CD14-positive monocyte (primary cell): Measurements from ENCODE around the gene HECTD4. TPM values are rescaled to one million over a fixed set of nuclear protein-coding genes. Genes with fewer than 3 reads are reported as not detected.
"Not testable (repeated sequence)": the region's sequence is repeated elsewhere in the genome, so short reads cannot be mapped to it uniquely, and the experiment has no call there.

Source experiments
- DNase-seq, 3 donors: peaks; one replicate each; pipeline ENCODE4 v3.0.0-alpha.2; 2011 to 2022
- H2AFZ ChIP-seq: 2 replicates; pipeline ENCODE4 v1.6.0; 2012; ENCODE audit warnings: mild to moderate bottlenecking, low read depth, low read length, inconsistent platforms; ENCODE audit not compliant: insufficient read depth, poor library complexity, severe bottlenecking
- H3K27ac ChIP-seq, 2 donors: 1 replicate in 1 of 2; 2 replicates in 1 of 2; pipeline ENCODE4 v1.5.1; 2012 to 2013; ENCODE audit warnings: low read length in 2 of 2, control low read depth in 1 of 2, inconsistent platforms in 1 of 2, low read depth in 1 of 2, mild to moderate bottlenecking in 1 of 2
- H3K27me3 ChIP-seq, 2 donors: one replicate each; pipeline versions ENCODE4 v1.6.0 to v1.6.1; 2011 to 2013; ENCODE audit warnings: low read length in 2 of 2; ENCODE audit not compliant: control insufficient read depth in 2 of 2, insufficient read depth in 2 of 2
- H3K36me3 ChIP-seq, 2 donors: replicated peaks in 1 of 2; 1 replicate in 1 of 2; 2 replicates in 1 of 2; pipeline versions ENCODE4 v1.5.1 to v1.6.1; 2012 to 2013; ENCODE audit warnings: low read length in 2 of 2, control low read depth in 1 of 2, inconsistent platforms in 1 of 2, mild to moderate bottlenecking in 1 of 2; ENCODE audit not compliant: insufficient read depth in 2 of 2, control insufficient read depth in 1 of 2
- H3K4me1 ChIP-seq, 2 donors: 1 replicate in 1 of 2; 2 replicates in 1 of 2; pipeline versions ENCODE4 v1.5.1 to v1.6.1; 2012 to 2013; ENCODE audit warnings: low read length in 2 of 2, control low read depth in 1 of 2, inconsistent platforms in 1 of 2, mild to moderate bottlenecking in 1 of 2, moderate library complexity in 1 of 2; ENCODE audit not compliant: insufficient read depth in 2 of 2, control insufficient read depth in 1 of 2
- H3K4me2 ChIP-seq: replicated peaks from 2 replicates; pipeline ENCODE3; 2012; ENCODE audit warnings: low read length, moderate library complexity, mild to moderate bottlenecking; ENCODE audit not compliant: poor library complexity, severe bottlenecking; ENCODE audit errors: extremely low read depth
- H3K4me3 ChIP-seq, 3 experiments: fragments of 200-600 bp in 1 of 3; sonication (generic) in 1 of 3; replicated peaks in 1 of 3; 1 replicate in 2 of 3; 2 replicates in 1 of 3; pipeline ENCODE4 v1.5.1; 2011 to 2013; ENCODE audit warnings: low read length in 3 of 3, mild to moderate bottlenecking in 3 of 3, control low read depth in 2 of 3, low read depth in 2 of 3, inconsistent platforms in 1 of 3, moderate library complexity in 1 of 3
- H3K79me2 ChIP-seq: 2 replicates; pipeline ENCODE4 v1.6.0; 2012; ENCODE audit warnings: mild to moderate bottlenecking, control low read depth, inconsistent platforms, low read length, moderate library complexity; ENCODE audit not compliant: insufficient read depth
- H3K9ac ChIP-seq: 2 replicates; pipeline ENCODE4 v1.6.0; 2017; ENCODE audit warnings: low read length, mild to moderate bottlenecking; ENCODE audit not compliant: insufficient read depth, poor library complexity, severe bottlenecking
- H3K9me3 ChIP-seq, 2 donors: replicated peaks in 1 of 2; 1 replicate in 1 of 2; 2 replicates in 1 of 2; pipeline versions ENCODE4 v1.5.1 to v1.6.1; 2012 to 2013; ENCODE audit warnings: low read length in 2 of 2, control low read depth in 1 of 2; ENCODE audit not compliant: control insufficient read depth in 1 of 2, insufficient read depth in 1 of 2
- H4K20me1 ChIP-seq: 2 replicates; pipeline ENCODE4 v1.6.0; 2012; ENCODE audit warnings: mild to moderate bottlenecking, low read length, control low read depth, moderate library complexity; ENCODE audit not compliant: insufficient read depth
- H3K27ac Mint-ChIP-seq, 7 donors: one replicate each; pipeline ENCODE4 v1.8.0; 2020; ENCODE audit warnings: mild to moderate bottlenecking in 7 of 7, mixed read lengths in 7 of 7, moderate library complexity in 6 of 7, inconsistent platforms in 2 of 7
- H3K27me3 Mint-ChIP-seq, 3 donors: one replicate each; pipeline ENCODE4 v1.8.0; 2021 to 2022; ENCODE audit warnings: low read depth in 3 of 3, mild to moderate bottlenecking in 3 of 3, mixed read lengths in 3 of 3, moderate library complexity in 3 of 3, inconsistent platforms in 1 of 3
- H3K36me3 Mint-ChIP-seq, 2 donors: one replicate each; pipeline ENCODE4 v1.8.0; 2020; ENCODE audit warnings: mixed read lengths in 2 of 2, inconsistent platforms in 1 of 2, mild to moderate bottlenecking in 1 of 2
- H3K4me1 Mint-ChIP-seq: one replicate; pipeline ENCODE4 v1.8.0; 2020; ENCODE audit warnings: mild to moderate bottlenecking, mixed read lengths
- H3K4me3 Mint-ChIP-seq, 2 donors: one replicate each; pipeline ENCODE4 v1.8.0; 2020; ENCODE audit warnings: mild to moderate bottlenecking in 2 of 2, mixed read lengths in 2 of 2, moderate library complexity in 1 of 2
- H3K9me3 Mint-ChIP-seq, 7 donors: one replicate each; pipeline ENCODE4 v1.8.0; 2020 to 2022; ENCODE audit warnings: mixed read lengths in 7 of 7, mild to moderate bottlenecking in 6 of 7, moderate library complexity in 6 of 7, inconsistent platforms in 2 of 7
- CTCF ChIP-seq: fragments of 200-600 bp; IDR thresholded peaks from one replicate; pipeline ENCODE4 v1.8.0; 2022; ENCODE audit warnings: antibody characterized with exemption, mild to moderate bottlenecking
- WGBS: methylation state at CpG from one replicate; pipeline ENCODE4 v1.1.5; 2013; ENCODE audit warnings: missing lambda C conversion rate; ENCODE audit not compliant: insufficient coverage; 5-methylcytosine and 5-hydroxymethylcytosine counted together
- intact Hi-C, 2 donors: fragments of 100-400 bp; cut with micrococcal nuclease; formaldehyde crosslinking; loops; one replicate each; pipeline versions ENCODE4 v1.15.0 to v1.15.1; 2023
- polyA plus RNA-seq, 3 donors: library from polyadenylated mRNA; depleted of rRNA in 1 of 3; unstranded in 2 of 3; stranded (reverse) in 1 of 3; fragments of 300-500 nt in 2 of 3; fragments of >200 nt in 1 of 3; fragmentation: Illumina TruSeq in 2 of 3; gene quantifications; 1 replicate in 2 of 3; 2 replicates in 1 of 3; pipeline ENCODE4 v1.2.3, GENCODE V29; 2012 to 2021

The HECTD4 gene
- polyA plus RNA-seq, 3 donors, result 0.73 to 18.3 (median 2.4) TPM

GRCh38 chr12:112341046-112341825 is 41.0 kb downstream of the HECTD4 start:
- H3K4me1 Mint-ChIP-seq, result peaks cover 19% of the 10 kb centered on the region
- H3K4me3 Mint-ChIP-seq, result no peak overlapping the region
- no peaks in the 10 kb centered on the region for H3K9me3 ChIP-seq
- no peaks in the 10 kb centered on the region for H3K27me3 ChIP-seq
- 97% methylated on average over 3 of the region's 4 CpGs for WGBS
- DNase-seq, result no peak
- H3K36me3 ChIP-seq, result no peaks in the 10 kb centered on the region
- no peak overlapping the region for H3K4me3 ChIP-seq
- peaks cover 3 to 6% of the 10 kb centered on the region in 2 donors for H3K36me3 Mint-ChIP-seq
- TF ChIP-seq CTCF, result no peak
- H3K4me1 ChIP-seq, result no peaks in the 10 kb centered on the region
- peaks cover 70% of the 10 kb centered on the region for H4K20me1 ChIP-seq
- peaks cover 0 to 2% (median 1%) of the 10 kb centered on the region in 3 donors for H3K27me3 Mint-ChIP-seq
- H3K27ac Mint-ChIP-seq, result no peak overlapping the region
- H3K9me3 Mint-ChIP-seq, result no peaks in the 10 kb centered on the region
- no peak overlapping the region for H3K27ac ChIP-seq
- no peak overlapping the region for H2AFZ ChIP-seq
- intact Hi-C loops, result no loop called here
- peaks cover 60% of the 10 kb centered on the region for H3K79me2 ChIP-seq
- H3K9ac ChIP-seq, result no peak overlapping the region
- H3K4me2 ChIP-seq, result no peak overlapping the region

- no peak for DNase-seq
- Histone ChIP-seq H3K9me3 (no peaks in the 10 kb centered on the region), H4K20me1 (peaks cover 64% of the 10 kb centered on the region), H3K79me2 (peaks cover 55% of the 10 kb centered on the region), H3K27ac (no peak overlapping the region), H2AFZ (no peak overlapping the region), H3K4me3 (no peak overlapping the region), H3K4me1 (no peaks in the 10 kb centered on the region), H3K27me3 (no peaks in the 10 kb centered on the region), H3K36me3 (no peaks in the 10 kb centered on the region), H3K9ac (no peak overlapping the region), H3K4me2 (no peak overlapping the region)
- H3K4me1 Mint-ChIP-seq, result peaks cover 15% of the 10 kb centered on the region
- H3K27me3 Mint-ChIP-seq, result peaks cover 0 to 1% (median 0%) of the 10 kb centered on the region in 3 donors
- no peaks in the 10 kb centered on the region for H3K9me3 Mint-ChIP-seq
- no peak overlapping the region for H3K4me3 Mint-ChIP-seq
- H3K27ac Mint-ChIP-seq, result no peak overlapping the region
- H3K36me3 Mint-ChIP-seq, result peaks cover 3 to 9% of the 10 kb centered on the region in 2 donors
- TF ChIP-seq CTCF, result no peak
- intact Hi-C loops, result no loop called here
- WGBS, result 100% methylated on average over 2 of the region's 3 CpGs
Measured at GRCh38 chr12:112340230-112340629, 42.0 kb downstream of the HECTD4 start.

GRCh38 chr12:112334999-112335398 is 47.2 kb downstream of the HECTD4 start:
- DNase-seq, intact Hi-C loops, H3K4me1 ChIP-seq, H3K36me3 Mint-ChIP-seq, H3K4me3 ChIP-seq, H3K4me3 Mint-ChIP-seq, H3K9me3 ChIP-seq, H3K4me1 Mint-ChIP-seq, H3K27me3 ChIP-seq, H3K36me3 ChIP-seq, H3K9ac ChIP-seq, H3K9me3 Mint-ChIP-seq, H3K27ac Mint-ChIP-seq, H3K4me2 ChIP-seq, H3K27ac ChIP-seq, H3K27me3 Mint-ChIP-seq, H2AFZ ChIP-seq: not testable (repeated sequence)
- WGBS, result 100% methylated on average over 1 of the region's 1 CpG
- Histone ChIP-seq H3K79me2 (peaks cover 24% of the 10 kb centered on the region), H4K20me1 (peaks cover 37% of the 10 kb centered on the region)
